ENCODE data around the gene HOXA3. TPM values are rescaled to one million over a fixed set of nuclear protein-coding genes. Genes with fewer than 3 reads are reported as not detected.

The HOXA3 gene
- total and polyA plus RNA-seq, 2 of the 13 experiments (the other 11 are each of a cell fraction or from before 2014, with no cell fraction given), result 2.9 to 4.6 TPM

GRCh38 chr7:27130540-27131389 is 21.6 kb downstream of the HOXA3 start, which contains the start of gene HOXA4 (continued):
- TF ChIP-seq ZBTB40 (IDR thresholded peaks at IDR 0.05) (no peak), ZBTB40 (CRISPR knock-in tag; IDR thresholded peaks at IDR 0.05) (peak; percentile 77), KLF16 (CRISPR knock-in tag; IDR thresholded peaks at IDR 0.05) (no peak), ZNF724P (CRISPR knock-in tag; IDR thresholded peaks at IDR 0.05; ENCODE audit: borderline replicate concordance) (no peak), SATB2 (CRISPR knock-in tag; IDR thresholded peaks at IDR 0.05) (no peak), MEIS1 (CRISPR knock-in tag; IDR thresholded peaks at IDR 0.05; ENCODE audit: borderline replicate concordance) (no peak), ARNT2 (CRISPR knock-in tag; IDR thresholded peaks at IDR 0.05; ENCODE audit: low read depth) (peak; percentile 70), ZNF333 (CRISPR knock-in tag; IDR thresholded peaks at IDR 0.05; ENCODE audit: borderline replicate concordance) (peak; percentile 42; the same call in 1 of the 2 replicates), ATF5 (CRISPR knock-in tag; IDR thresholded peaks at IDR 0.05; ENCODE audit: low read depth) (no peak), PAXIP1 (CRISPR knock-in tag; conservative IDR thresholded peaks at IDR 0.05) (peak; percentile 74), ZBTB2 (CRISPR knock-in tag; IDR thresholded peaks at IDR 0.05; ENCODE audit: low read depth) (0 out of 2 replicates have a peak, but pooled peaks have one; percentile 24), SPEN (CRISPR knock-in tag; IDR thresholded peaks at IDR 0.05; ENCODE audit: low read depth) (peak; percentile 74), BCL6 (CRISPR knock-in tag; IDR thresholded peaks at IDR 0.05) (no peak), ZNF792 (CRISPR knock-in tag; IDR thresholded peaks at IDR 0.05) (no peak)

All from HepG2 (cell line).